GM19372 (cell line): ENCODE results near the gene MED15.

Experiments
- ATAC-seq: cut with Tn5 transposase; IDR thresholded peaks from one replicate; pipeline ENCODE4 v1.9.1; 2021; ENCODE audit warnings: mild to moderate bottlenecking, low read depth, moderate library complexity; ENCODE audit not compliant: unreplicated experiment

MED15 gene

GRCh38 chr22:20567371-20567847 is 60.0 kb downstream of the MED15 start:
- ATAC-seq: no peak

DNA sequence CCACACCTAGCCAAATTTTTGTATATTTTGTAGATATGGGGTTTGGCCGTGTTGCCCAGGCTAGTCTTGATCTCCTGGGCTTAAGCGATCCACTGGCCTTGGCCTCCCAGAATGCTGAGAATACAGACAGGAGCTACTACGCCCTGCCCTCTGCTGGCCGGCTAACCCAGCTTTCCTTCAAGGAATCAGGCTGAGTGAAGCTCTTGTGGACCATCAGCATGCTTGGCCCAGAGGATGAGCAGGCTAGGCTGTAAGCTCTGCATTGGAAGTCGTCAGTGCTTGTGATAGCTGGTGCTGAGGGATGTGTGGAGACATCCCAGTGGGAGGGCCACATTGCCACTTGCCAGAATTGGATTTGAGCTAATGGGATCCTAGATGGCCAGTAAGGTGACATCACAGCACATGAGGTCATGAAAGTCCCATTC is 60.6 kb downstream of the MED15 start:
- no peak for ATAC-seq

- no peak for ATAC-seq
Observed at GRCh38 chr22:20568502-20569058, 61.2 kb downstream of the MED15 start.

- ATAC-seq: no peak
Observed at GRCh38 chr22:20569059-20570058, 61.9 kb downstream of the MED15 start.

DNA sequence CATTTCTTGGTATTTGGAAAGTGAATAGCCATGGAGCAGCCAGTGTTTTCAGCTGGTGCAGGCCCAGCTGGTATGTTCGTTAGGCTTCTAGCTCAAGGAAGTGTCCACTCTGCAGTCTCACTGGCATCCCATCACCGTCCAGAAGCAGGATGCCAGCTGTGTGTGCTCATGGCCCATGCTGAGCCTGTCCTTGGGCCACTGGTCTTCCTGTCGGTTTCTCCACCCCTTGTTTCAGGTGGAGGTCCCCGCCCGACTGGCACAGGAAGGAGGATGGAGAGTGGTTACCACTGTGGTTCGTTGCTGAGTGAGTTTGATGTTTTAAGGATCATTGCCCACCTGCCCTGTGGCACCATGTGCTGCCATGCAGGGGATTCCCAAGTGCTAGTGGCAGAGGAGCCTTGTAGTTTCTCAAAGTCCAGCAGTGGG is 63.7 kb downstream of the MED15 start:
- ATAC-seq: no peak

GRCh38 chr22:20571531-20572007 is 64.2 kb downstream of the MED15 start:
- ATAC-seq: no peak

DNA sequence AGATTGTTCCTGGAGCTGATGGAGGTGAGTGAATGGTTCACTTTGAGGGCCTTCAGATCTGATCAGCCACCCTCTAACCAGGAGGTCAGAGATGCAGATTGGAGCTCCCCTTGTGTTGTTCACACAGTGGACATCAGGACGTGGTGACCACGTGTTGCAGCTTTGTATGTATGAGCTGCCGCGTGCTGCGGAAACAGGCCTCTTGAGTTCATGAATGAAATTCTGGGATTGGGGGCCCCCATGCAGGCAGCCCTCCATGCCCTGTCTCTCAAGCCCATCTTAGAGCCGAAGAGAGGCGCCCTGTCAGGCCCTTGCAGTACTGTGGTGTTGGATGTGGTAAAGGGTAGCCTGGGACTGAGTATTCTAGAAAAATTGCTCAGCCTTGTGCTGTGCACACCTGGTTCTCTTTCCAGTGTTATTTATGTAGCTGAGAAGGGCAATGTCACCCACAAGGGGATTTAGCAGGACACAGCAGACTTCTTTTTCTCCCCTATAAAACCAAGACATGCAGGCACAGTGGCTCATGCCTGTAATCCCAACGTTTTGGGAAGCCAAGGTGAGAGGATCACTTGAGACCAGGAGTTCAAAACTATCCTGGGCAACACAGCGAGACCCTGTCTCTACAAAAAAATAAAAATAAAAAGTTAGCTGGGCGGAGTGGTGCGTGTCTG is 64.9 kb downstream of the MED15 start:
- ATAC-seq: no peak

GRCh38 chr22:20573176-20573832 is 65.9 kb downstream of the MED15 start:
- ATAC-seq: no peak

- no peak for ATAC-seq
Observed at GRCh38 chr22:20573833-20574615, 66.6 kb downstream of the MED15 start.

DNA sequence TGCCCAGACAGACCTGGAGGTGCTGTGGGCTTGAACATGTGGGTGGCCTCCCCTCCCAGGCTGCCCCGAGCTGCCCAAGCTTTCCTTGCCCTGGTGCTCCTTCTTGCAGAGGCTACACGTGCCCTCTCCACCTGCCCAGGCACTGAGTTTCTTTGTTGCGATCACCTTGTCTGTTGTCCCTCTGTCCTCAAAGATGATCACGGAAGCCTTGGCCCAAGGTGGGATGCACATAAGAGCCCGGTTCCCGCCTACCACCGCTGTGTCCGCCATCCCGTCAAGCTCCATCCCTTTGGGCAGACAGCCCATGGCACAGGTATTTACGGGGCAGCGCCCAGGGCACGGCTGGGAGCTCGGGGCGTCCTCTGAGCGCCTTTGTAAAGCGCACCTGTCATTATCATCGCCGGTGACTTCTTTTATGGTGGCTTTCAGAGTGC is 67.5 kb downstream of the MED15 start:
- no peak for ATAC-seq

DNA sequence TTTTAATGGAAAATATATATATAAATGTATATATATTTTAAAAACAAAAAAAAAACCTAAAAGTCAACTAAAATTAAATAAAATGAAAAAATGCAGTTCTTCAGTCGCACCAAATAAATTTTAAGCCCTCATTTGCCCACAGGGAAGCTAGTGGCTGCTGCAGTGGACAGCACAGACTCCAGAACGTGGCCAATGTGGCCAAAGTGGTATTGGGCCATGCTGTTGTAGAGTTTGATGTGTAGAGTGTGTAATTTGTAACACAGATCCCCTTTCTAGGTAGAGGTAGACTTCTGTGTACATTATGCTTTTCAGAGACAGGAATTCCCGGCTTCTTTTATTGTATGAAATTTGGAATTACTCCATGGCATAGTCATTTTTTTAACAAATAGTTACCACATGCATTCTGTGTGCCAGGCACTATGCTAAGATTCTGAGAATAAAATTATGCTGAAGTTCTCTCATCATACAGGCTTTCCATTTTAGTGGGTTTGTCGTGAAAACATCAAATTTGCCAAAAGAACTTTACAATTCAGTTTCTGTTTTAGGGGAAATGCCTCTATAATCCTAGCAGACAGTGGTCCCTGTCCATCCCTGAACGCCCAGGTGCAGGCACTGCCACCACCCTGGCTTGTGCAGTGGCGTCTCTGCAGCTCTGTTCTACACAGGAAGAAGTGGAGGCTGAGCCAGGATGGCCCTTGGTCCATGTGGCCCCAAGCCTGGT is 68.5 kb downstream of the MED15 start:
- ATAC-seq: no peak

- ATAC-seq: no peak
Observed at GRCh38 chr22:20576445-20576816, 69.0 kb downstream of the MED15 start.

GRCh38 chr22:20577045-20577444 is 69.6 kb downstream of the MED15 start:
- ATAC-seq: no peak

DNA sequence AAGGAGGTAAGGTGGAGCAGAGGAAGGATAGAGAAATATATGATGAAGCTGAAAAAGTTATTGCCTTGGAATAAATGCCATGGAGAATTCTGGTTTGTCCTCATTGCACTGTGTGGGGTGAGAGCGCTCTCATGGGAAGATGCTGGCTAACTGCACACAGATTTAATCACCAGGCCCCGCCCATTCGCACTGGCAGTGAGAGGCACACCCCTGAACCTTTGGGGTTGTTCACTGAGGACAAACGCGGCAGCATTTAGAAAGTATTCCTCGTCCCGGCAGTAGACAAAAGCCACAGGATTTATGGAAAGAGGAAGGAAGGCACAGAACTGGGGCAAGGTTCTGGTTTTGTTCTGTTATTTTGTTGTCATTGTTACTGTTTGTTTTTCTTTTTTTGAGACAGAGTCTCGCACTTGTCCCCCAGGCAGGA is 70.2 kb downstream of the MED15 start:
- ATAC-seq: no peak

- no peak for ATAC-seq
Observed at GRCh38 chr22:20578192-20578591, 70.8 kb downstream of the MED15 start.

- ATAC-seq: no peak
Observed at GRCh38 chr22:20578707-20579106, 71.3 kb downstream of the MED15 start.

- no peak for ATAC-seq
Observed at GRCh38 chr22:20579273-20580120, 72.1 kb downstream of the MED15 start.

- ATAC-seq: no peak
Observed at GRCh38 chr22:20580179-20580578, 72.8 kb downstream of the MED15 start.
